Measurements from ENCODE around the gene AADACL4.

The AADACL4 gene

DNA sequence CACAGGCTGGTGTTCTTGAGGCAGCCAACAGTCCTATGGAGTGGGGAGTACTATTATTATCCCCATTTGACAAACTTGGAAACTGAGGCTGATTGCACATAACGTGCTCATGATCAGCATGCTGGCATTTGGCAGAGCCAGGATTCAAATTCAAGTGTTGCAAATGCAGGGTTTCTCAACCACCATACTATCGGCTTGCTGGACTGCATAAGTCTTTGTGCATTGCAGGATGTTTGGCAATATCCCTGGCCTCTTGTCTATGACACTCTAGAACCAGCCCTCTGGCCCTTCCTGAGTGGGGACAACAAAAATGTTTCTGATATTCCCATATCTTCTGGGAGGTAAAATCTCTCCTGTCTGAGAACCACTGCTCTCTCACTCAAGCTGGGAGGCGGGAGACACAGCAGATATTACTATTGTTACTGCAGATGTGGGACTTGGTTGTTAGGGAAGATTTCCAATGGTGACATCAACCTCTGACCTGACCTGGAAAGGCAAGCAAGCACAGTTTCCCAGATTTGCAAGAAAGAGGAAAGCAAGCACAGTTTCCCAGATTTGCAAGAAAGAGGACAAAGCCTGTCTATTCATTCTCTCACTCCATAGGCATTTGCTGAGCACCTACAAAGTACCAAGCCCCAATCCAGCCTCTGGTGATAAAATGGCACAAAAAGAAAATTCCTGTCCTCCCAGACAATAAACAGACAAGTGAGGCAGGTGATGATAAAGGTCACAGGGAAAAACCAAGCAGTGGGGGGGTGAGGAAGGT, 71.0 kb downstream of the AADACL4 start:
- no peak for DNase-seq

DNA sequence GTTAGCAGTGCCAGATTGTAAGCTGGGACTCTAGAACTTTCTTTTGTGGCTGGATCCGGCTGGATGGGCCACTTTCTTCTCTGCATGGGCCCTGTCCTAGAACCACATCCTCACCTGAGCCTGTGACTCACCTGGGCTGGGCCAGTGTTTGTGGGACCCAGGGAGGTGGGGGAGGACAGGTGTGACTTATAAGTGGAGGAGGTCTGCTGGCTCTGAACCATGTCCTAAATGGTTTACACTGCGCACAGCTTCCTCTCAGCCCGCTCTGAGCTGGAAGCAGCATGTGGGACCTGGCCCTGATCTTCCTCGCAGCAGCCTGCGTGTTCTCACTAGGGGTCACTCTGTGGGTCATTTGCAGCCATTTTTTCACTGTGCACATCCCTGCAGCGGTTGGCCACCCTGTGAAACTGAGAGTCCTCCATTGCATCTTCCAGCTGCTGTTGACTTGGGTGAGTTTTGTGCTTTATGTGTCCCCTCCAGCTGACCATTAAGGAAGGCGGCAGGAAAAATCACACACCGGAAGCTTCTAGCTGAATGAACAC, 72.1 kb downstream of the AADACL4 start, which contains the start of gene AADACL3:
Gene AADACL3, plus strand, starts transcription at position 215 of the 542 bp plus-strand sequence. Its CDS starts 67 bp downstream, at position 282.
- DNase-seq, result no peak

Data from stimulated activated CD4-positive, alpha-beta T cell treated with anti-CD3 and anti-CD28 coated beads, Interleukin-4, amount 100 ng/mL, for 4 hours (primary cell).